Suprapubic skin (tissue), 3 donors: Measurements from ENCODE around the gene CLIP2.

Experiments
- CTCF ChIP-seq, 2 donors: fragments of 200-600 bp in 1 of 2; fragments of 450-650 bp in 1 of 2; sonication (generic) in 1 of 2; IDR thresholded peaks; one replicate each; pipeline ENCODE4 v1.5.1; 2016 to 2019; ENCODE audit warnings: antibody characterized with exemption in 2 of 2, mild to moderate bottlenecking in 1 of 2, moderate library complexity in 1 of 2
- POLR2A ChIP-seq, 2 donors: fragments of 450-650 bp; IDR thresholded peaks; one replicate each; pipeline ENCODE4 v1.6.1; 2017; ENCODE audit warnings: antibody characterized with exemption in 2 of 2, mild to moderate bottlenecking in 2 of 2, moderate library complexity in 2 of 2

GRCh38 chr7:74290981-74291441, 1.8 kb downstream of the CLIP2 start:
- TF ChIP-seq POLR2A (IDR thresholded peaks at IDR 0.05) (no peak), CTCF (IDR thresholded peaks at IDR 0.05) (no peak)
